Vagina (tissue), 2 donors: ENCODE measurements around the gene ERMAP. TPM values are rescaled to one million over a fixed set of nuclear protein-coding genes. Genes with fewer than 3 reads are reported as not detected.

Experiments
- DNase-seq, 2 donors: peaks; one replicate each; pipeline ENCODE4 v3.0.0-alpha.2; 2017; ENCODE audit errors: extremely low spot score in 2 of 2
- H3K27ac ChIP-seq: fragments of 200-600 bp; sonication (generic); one replicate; pipeline ENCODE4 v1.5.1; 2019
- H3K27me3 ChIP-seq: fragments of 200-600 bp; sonication (generic); one replicate; pipeline ENCODE4 v1.5.1; 2019
- H3K36me3 ChIP-seq, 2 donors: fragments of 200-600 bp; sonication (generic); one replicate each; pipeline ENCODE4 v1.5.1; 2017 to 2019
- H3K4me1 ChIP-seq: fragments of 200-600 bp; sonication (generic); one replicate; pipeline ENCODE4 v1.5.1; 2019
- H3K4me3 ChIP-seq, 2 donors: fragments of 200-600 bp; sonication (generic); 1 replicate in 1 of 2; 2 replicates in 1 of 2; pipeline ENCODE4 v1.5.1; 2016 to 2019
- H3K9me3 ChIP-seq: fragments of 200-600 bp; sonication (generic); one replicate; pipeline ENCODE4 v1.5.1; 2019
- CTCF ChIP-seq, 3 experiments: fragments of 450-650 bp in 2 of 3; fragments of 200-600 bp in 1 of 3; sonication (generic) in 1 of 3; IDR thresholded peaks; one replicate each; pipeline ENCODE4 v1.5.1; 2017 to 2019; ENCODE audit warnings: antibody characterized with exemption in 3 of 3, mild to moderate bottlenecking in 2 of 3, moderate library complexity in 2 of 3
- POLR2A ChIP-seq, 2 donors: fragments of 450-650 bp; IDR thresholded peaks; one replicate each; pipeline ENCODE4 v1.6.1; 2017; ENCODE audit warnings: antibody characterized with exemption in 2 of 2, mild to moderate bottlenecking in 2 of 2, moderate library complexity in 2 of 2
- POLR2AphosphoS5 ChIP-seq, 2 donors: sonication (generic); formaldehyde crosslinking; IDR thresholded peaks; one replicate each; pipeline ENCODE4 v1.9.0; 2017; ENCODE audit warnings: antibody characterized with exemption in 2 of 2, mild to moderate bottlenecking in 2 of 2, low read depth in 1 of 2; ENCODE audit not compliant: insufficient read depth in 1 of 2
- intact Hi-C: fragments of 100-400 bp; cut with DNase I; formaldehyde crosslinking; loops from one replicate; pipeline ENCODE4 v1.15.1; 2023
- total RNA-seq: library from RNA; depleted of rRNA; stranded (reverse); fragments of >200 nt; gene quantifications from one replicate; pipeline ENCODE4 v1.2.3, GENCODE V29; 2016

Gene ERMAP
- total RNA-seq, 1 donor from 2014 or later, result 9.3 TPM

GRCh38 chr1:42834803-42835202 lies 17.9 kb downstream of the ERMAP start:
- TF ChIP-seq POLR2AphosphoS5 (IDR thresholded peaks at IDR 0.05; ENCODE audit: insufficient read depth in 1 of 2, low read depth in 1 of 2), result no peak
- no peak for TF ChIP-seq POLR2A (IDR thresholded peaks at IDR 0.05)
- no peak for TF ChIP-seq CTCF (IDR thresholded peaks at IDR 0.05)
- DNase-seq, result no peak
- H3K4me3 ChIP-seq, result no peak overlapping the region
- no peaks in the 10 kb centered on the region for H3K9me3 ChIP-seq
- intact Hi-C loops, result no loop called here
- no peak overlapping the region for H3K27ac ChIP-seq
- H3K36me3 ChIP-seq, result no peaks in the 10 kb centered on the region
- H3K4me1 ChIP-seq, result no peaks in the 10 kb centered on the region
- no peaks in the 10 kb centered on the region for H3K27me3 ChIP-seq

- Histone ChIP-seq H3K27me3 (no peaks in the 10 kb centered on the region), H3K4me1 (no peaks in the 10 kb centered on the region), H3K4me3 (no peak overlapping the region), H3K27ac (no peak overlapping the region), H3K9me3 (no peaks in the 10 kb centered on the region), H3K36me3 (no peaks in the 10 kb centered on the region)
- TF ChIP-seq POLR2AphosphoS5 (IDR thresholded peaks at IDR 0.05; ENCODE audit: insufficient read depth in 1 of 2, low read depth in 1 of 2) (no peak), POLR2A (IDR thresholded peaks at IDR 0.05) (no peak)
- no peak for DNase-seq
- intact Hi-C loops, result no loop called here
Observed at GRCh38 chr1:42835422-42835821, 18.5 kb downstream of the ERMAP start.

GRCh38 chr1:42837709-42838108 lies 20.8 kb downstream of the ERMAP start:
- DNase-seq, result no peak
- no peak overlapping the region for H3K4me3 ChIP-seq
- H3K27me3 ChIP-seq, result no peaks in the 10 kb centered on the region
- H3K27ac ChIP-seq, result no peak overlapping the region
- no peaks in the 10 kb centered on the region for H3K36me3 ChIP-seq
- H3K9me3 ChIP-seq, result no peaks in the 10 kb centered on the region
- intact Hi-C loops, result no loop called here
- TF ChIP-seq POLR2A (IDR thresholded peaks at IDR 0.05) (no peak), POLR2AphosphoS5 (IDR thresholded peaks at IDR 0.05; ENCODE audit: insufficient read depth in 1 of 2, low read depth in 1 of 2) (no peak), CTCF (IDR thresholded peaks at IDR 0.05) (no peak)
- no peaks in the 10 kb centered on the region for H3K4me1 ChIP-seq

GRCh38 chr1:42838482-42839190 lies 21.7 kb downstream of the ERMAP start:
- Histone ChIP-seq H3K4me3 (no peak overlapping the region), H3K27ac (no peak overlapping the region), H3K27me3 (no peaks in the 10 kb centered on the region), H3K9me3 (no peaks in the 10 kb centered on the region), H3K4me1 (no peaks in the 10 kb centered on the region), H3K36me3 (no peaks in the 10 kb centered on the region)
- TF ChIP-seq POLR2A (IDR thresholded peaks at IDR 0.05) (no peak), POLR2AphosphoS5 (IDR thresholded peaks at IDR 0.05; ENCODE audit: insufficient read depth in 1 of 2, low read depth in 1 of 2) (no peak), CTCF (IDR thresholded peaks at IDR 0.05) (no peak)
- intact Hi-C loops, result no loop called here
- no peak for DNase-seq

- intact Hi-C loops, result no loop called here
- Histone ChIP-seq H3K36me3 (no peaks in the 10 kb centered on the region), H3K27ac (no peak overlapping the region), H3K27me3 (no peaks in the 10 kb centered on the region), H3K4me3 (no peak overlapping the region), H3K9me3 (no peaks in the 10 kb centered on the region), H3K4me1 (peaks cover 7% of the 10 kb centered on the region)
- DNase-seq, result no peak
- TF ChIP-seq POLR2AphosphoS5 (IDR thresholded peaks at IDR 0.05; ENCODE audit: insufficient read depth in 1 of 2, low read depth in 1 of 2) (no peak), POLR2A (IDR thresholded peaks at IDR 0.05) (no peak), CTCF (IDR thresholded peaks at IDR 0.05) (no peak)
Observed at GRCh38 chr1:42841010-42841409, 24.1 kb downstream of the ERMAP start.
